ENCODE data around the gene NPTX1.

Gene NPTX1

GRCh38 chr17:80475910-80476876 lies at the start of gene NPTX1:
NPTX1 (minus strand) TSS chr17:80476607; CDS start chr17:80476446, 161 bp downstream.
- H3K4me3 ChIP-seq, result peak within 1 kb of the TSS; percentile 15 to 36
- intact Hi-C loops (cut with DNase I; ENCODE audit: low total_unique reads), result no loop called here
- no peak for TF ChIP-seq CTCF (IDR thresholded peaks at IDR 0.05)
- peaks cover 4 to 55% (median 47%) of the 10 kb centered on the region in 4 donors for H3K4me1 ChIP-seq
- peaks cover 30 to 97% of the 10 kb centered on the region in 2 donors for H3K27me3 ChIP-seq
- no peak for DNase-seq
- H3K36me3 ChIP-seq, result no peaks in the 10 kb centered on the region
- H3K9me3 ChIP-seq, result no peaks in the 10 kb centered on the region
- no peak within 1 kb of the TSS for H3K27ac ChIP-seq

- intact Hi-C loops (cut with DNase I; ENCODE audit: low total_unique reads), result no loop called here
- Histone ChIP-seq H3K27ac (no peak overlapping the region), H3K4me1 (no peaks in the 10 kb centered on the region), H3K4me3 (no peak overlapping the region), H3K27me3 (peaks cover 0 to 72% of the 10 kb centered on the region in 2 donors), H3K36me3 (no peaks in the 10 kb centered on the region), H3K9me3 (no peaks in the 10 kb centered on the region)
- DNase-seq, result no peak
- no peak for TF ChIP-seq CTCF (IDR thresholded peaks at IDR 0.05)
These were observed 47.7 kb upstream of the NPTX1 start for GRCh38 chr17:80523956-80524712.

GRCh38 chr17:80523054-80523744 lies 46.8 kb upstream of the NPTX1 start:
- no peaks in the 10 kb centered on the region for H3K36me3 ChIP-seq
- DNase-seq, result no peak

GRCh38 chr17:80520810-80521455 lies 44.5 kb upstream of the NPTX1 start:
- H3K4me3 ChIP-seq, result no peak overlapping the region
- H3K27me3 ChIP-seq, result peaks cover 0 to 59% of the 10 kb centered on the region in 2 donors
- no peak for DNase-seq
- intact Hi-C loops (cut with DNase I; ENCODE audit: low total_unique reads), result no loop called here
- H3K27ac ChIP-seq, result no peak overlapping the region
- no peak for TF ChIP-seq CTCF (IDR thresholded peaks at IDR 0.05)
- H3K36me3 ChIP-seq, result no peaks in the 10 kb centered on the region
- no peaks in the 10 kb centered on the region for H3K9me3 ChIP-seq
- no peaks in the 10 kb centered on the region for H3K4me1 ChIP-seq

More at GRCh38 chr17:80523054-80523744, 46.8 kb upstream of the NPTX1 start:
- intact Hi-C loops (cut with DNase I; ENCODE audit: low total_unique reads), result no loop called here
- Histone ChIP-seq H3K4me1 (no peaks in the 10 kb centered on the region), H3K9me3 (no peaks in the 10 kb centered on the region), H3K27me3 (peaks cover 0 to 67% of the 10 kb centered on the region in 2 donors), H3K4me3 (no peak overlapping the region), H3K27ac (no peak overlapping the region)
- TF ChIP-seq CTCF (IDR thresholded peaks at IDR 0.05), result no peak

Data from tibial artery (tissue), 4 donors.